ENCODE data around the gene TBX5. TPM values are rescaled to one million over a fixed set of nuclear protein-coding genes. Genes with fewer than 3 reads are reported as not detected.

The TBX5 gene
- total RNA-seq, 2 experiments from 2014 or later = not detected

DNA sequence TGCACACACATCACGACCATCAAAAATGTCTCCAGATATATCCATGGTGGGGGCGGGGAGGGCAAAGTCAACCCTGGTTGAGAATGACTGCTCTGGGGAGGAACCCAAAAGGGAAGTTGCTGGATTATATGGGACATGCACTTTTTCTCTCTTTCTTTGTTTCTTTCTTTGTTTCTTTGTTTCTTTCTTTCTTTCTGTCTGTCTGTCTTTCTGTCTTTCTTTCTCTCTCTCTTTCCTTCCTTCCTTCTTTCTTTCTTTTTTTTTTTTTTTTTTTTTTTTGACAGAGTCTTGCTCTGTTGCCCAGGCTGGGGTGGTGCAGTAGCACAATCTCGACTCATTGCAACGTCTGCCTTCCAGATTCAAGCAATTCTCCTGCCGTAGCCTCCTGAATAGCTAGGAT lies 71.5 kb downstream of the TBX5 start:
- ChIA-PET CTCF (no interaction called here), POLR2A (no interaction called here)

DNA sequence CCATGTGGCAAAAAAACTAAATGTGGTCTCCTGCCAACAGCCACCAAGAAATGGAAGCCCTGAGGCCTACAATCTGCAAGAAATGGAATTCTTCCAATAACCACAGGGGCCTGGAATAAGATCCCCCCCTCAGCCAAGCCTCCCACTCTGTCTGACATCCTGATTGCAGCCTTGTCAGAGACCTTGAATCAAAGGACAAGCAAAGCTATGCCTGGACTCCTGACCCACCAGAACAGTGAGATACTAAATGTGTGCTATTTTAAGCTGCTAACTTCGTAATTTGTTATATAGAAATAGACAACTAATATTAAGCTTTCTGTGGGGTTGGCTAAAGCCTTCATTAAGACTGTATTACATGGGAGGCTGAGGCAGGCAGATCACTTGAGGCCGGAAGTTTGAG lies 77.7 kb downstream of the TBX5 start:
- CTCF ChIA-PET = no interaction called here
- H3K4me1 Mint-ChIP-seq = no peaks in the 10 kb centered on the region
- no peak overlapping the region for H3K27ac Mint-ChIP-seq
- no peak overlapping the region for H3K4me3 Mint-ChIP-seq
- peaks cover 2% of the 10 kb centered on the region for H3K27me3 Mint-ChIP-seq
- DNase-seq (no peak), ATAC-seq (no peak)
- POLR2A ChIA-PET = no interaction called here
- intact Hi-C loops (cut with DNase I, micrococcal nuclease) = no loop called here
- no peaks in the 10 kb centered on the region for H3K36me3 Mint-ChIP-seq (ENCODE audit: low read depth)
- peaks cover 3% of the 10 kb centered on the region for H3K9me3 Mint-ChIP-seq (ENCODE audit: low read depth)

More for the DNA sequence above, 71.5 kb downstream of the TBX5 start:
- peaks cover 3% of the 10 kb centered on the region for H3K9me3 Mint-ChIP-seq (ENCODE audit: low read depth)
- H3K4me3 Mint-ChIP-seq = no peak overlapping the region
- intact Hi-C loops (cut with DNase I, micrococcal nuclease) = no loop called here
- H3K27me3 Mint-ChIP-seq = peaks cover 13% of the 10 kb centered on the region
- ATAC-seq = no peak
- no peaks in the 10 kb centered on the region for H3K36me3 Mint-ChIP-seq (ENCODE audit: low read depth)
- no peak for DNase-seq
- no peaks in the 10 kb centered on the region for H3K4me1 Mint-ChIP-seq
- no peak overlapping the region for H3K27ac Mint-ChIP-seq

DNA sequence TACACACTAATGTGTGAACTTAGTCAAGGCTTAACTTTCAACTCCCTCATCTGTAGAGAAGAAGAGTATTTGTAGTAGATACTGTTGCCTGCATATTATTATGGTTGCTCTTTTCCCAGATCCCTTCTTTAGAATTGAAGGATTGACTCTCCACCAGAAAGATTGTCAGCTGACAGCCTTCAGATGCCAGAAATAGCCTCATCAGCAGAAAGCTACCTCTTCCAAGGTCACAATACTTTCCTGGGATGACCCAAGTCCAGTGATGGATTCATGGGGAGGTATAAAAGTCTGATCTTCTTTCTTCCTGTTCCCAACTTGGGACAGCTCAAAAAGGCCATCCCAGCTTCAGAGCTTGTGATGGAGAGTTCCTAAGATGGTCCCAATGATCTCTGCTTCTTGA lies 78.2 kb downstream of the TBX5 start:
- Mint-ChIP-seq H3K36me3 (ENCODE audit: low read depth) (no peaks in the 10 kb centered on the region), H3K27ac (no peak overlapping the region), H3K4me1 (no peaks in the 10 kb centered on the region), H3K27me3 (peaks cover 2% of the 10 kb centered on the region), H3K4me3 (no peak overlapping the region), H3K9me3 (ENCODE audit: low read depth) (peaks cover 3% of the 10 kb centered on the region)
- ChIA-PET POLR2A (no interaction called here), CTCF (no interaction called here)
- no peak for DNase-seq
- intact Hi-C loops (cut with DNase I, micrococcal nuclease) = no loop called here
- no peak for ATAC-seq

DNA sequence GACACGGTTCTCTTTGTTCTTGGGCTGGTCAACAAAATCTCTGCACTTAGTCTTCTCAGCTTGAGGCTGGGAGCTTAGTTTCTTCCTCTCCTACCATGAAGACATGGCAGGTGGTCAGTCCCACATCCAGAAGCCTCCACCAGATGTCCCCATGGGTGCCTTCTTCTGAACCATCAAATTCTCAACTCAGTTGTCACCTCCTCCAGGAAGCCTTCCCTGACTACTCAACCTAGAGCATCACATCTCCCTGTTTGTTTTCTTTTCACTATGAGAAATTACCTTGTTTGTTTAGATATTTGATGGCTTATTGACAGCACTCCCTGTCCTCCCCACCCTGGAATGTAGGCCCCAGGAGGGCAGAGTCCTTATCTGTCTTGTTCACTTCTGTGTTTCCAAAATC lies 84.4 kb downstream of the TBX5 start:
- DNase-seq (no peak), ATAC-seq (no peak)
- CTCF ChIA-PET = no interaction called here
- Mint-ChIP-seq H3K27ac (no peak overlapping the region), H3K36me3 (ENCODE audit: low read depth) (no peaks in the 10 kb centered on the region), H3K4me1 (no peaks in the 10 kb centered on the region), H3K9me3 (ENCODE audit: low read depth) (no peaks in the 10 kb centered on the region), H3K4me3 (no peak overlapping the region), H3K27me3 (peaks cover 2% of the 10 kb centered on the region)
- intact Hi-C loops (cut with DNase I, micrococcal nuclease) = no loop called here
- POLR2A ChIA-PET = no interaction called here

DNA sequence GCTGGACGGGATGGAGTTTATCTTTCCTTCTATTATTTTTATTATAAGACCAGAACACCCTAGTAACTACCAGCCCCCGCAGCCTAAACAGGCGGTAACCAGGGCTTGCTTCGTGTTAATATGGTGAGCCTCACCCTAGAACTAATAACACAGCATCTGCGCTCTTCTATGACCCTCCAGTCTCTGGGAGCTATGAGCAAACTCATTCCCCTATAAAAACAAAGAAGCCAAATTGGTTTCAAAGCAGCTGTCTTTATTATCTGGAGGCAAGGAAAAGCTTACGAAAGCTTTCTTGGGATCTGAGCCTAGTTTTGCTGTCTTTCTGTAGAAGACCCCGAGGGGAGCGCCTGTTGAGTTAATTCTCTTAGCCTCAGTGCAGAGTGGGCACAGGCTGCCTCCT lies 85.0 kb downstream of the TBX5 start:
- no peak for DNase-seq
- H3K36me3 Mint-ChIP-seq (ENCODE audit: low read depth) = no peaks in the 10 kb centered on the region
- CTCF ChIA-PET = no interaction called here
- intact Hi-C loops (cut with DNase I, micrococcal nuclease) = no loop called here
- no peak for ATAC-seq
- H3K9me3 Mint-ChIP-seq (ENCODE audit: low read depth) = no peaks in the 10 kb centered on the region
- no peak overlapping the region for H3K27ac Mint-ChIP-seq
- POLR2A ChIA-PET = no interaction called here
- H3K4me1 Mint-ChIP-seq = no peaks in the 10 kb centered on the region
- no peak overlapping the region for H3K4me3 Mint-ChIP-seq
- peaks cover 2% of the 10 kb centered on the region for H3K27me3 Mint-ChIP-seq

DNA sequence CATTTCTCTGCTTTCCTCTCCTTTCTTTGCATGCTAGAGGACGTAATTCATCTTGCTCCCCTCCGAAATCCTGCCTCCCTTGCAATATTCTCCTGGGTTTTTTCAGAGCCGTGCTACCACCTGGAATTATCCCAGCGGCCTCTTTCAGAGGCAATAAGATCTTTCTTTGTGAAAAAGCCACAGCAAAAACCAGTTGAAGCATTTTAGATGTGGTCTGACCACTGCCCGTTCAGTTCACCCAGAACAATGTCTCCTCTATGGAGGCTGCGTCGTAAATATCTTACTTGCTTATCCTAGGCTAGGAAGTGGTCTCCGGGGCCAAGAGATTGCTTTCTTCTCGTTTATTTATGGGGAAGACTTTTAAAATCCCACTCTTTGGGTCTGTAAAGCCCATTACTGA lies 85.8 kb downstream of the TBX5 start:
- CTCF ChIA-PET = no interaction called here
- Mint-ChIP-seq H3K9me3 (ENCODE audit: low read depth) (no peaks in the 10 kb centered on the region), H3K27ac (no peak overlapping the region), H3K36me3 (ENCODE audit: low read depth) (no peaks in the 10 kb centered on the region), H3K4me3 (no peak overlapping the region), H3K27me3 (peaks cover 2% of the 10 kb centered on the region), H3K4me1 (no peaks in the 10 kb centered on the region)
- POLR2A ChIA-PET = no interaction called here
- no peak for DNase-seq
- ATAC-seq = no peak
- intact Hi-C loops (cut with DNase I, micrococcal nuclease) = no loop called here

DNA sequence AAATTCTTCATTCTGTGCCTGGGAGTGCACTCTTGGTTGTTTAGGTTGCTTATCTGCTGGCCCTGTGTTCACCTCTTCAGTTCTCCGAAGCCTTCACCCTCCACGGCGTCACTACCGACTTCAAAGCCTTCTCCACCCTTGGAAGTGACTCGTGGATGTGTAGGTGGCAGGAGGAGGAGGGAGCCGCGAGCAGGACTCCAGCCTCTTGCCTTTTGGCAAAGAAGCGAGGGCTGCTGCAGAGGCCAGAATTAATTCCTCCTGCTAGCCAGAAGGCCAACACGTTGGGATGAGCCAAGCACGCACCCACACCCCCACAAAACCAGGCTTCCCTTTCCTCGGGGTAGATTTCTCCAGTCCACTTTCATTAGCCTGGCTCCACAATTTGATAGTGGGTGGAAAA lies 86.5 kb downstream of the TBX5 start:
- ChIA-PET POLR2A (no interaction called here), CTCF (no interaction called here)
- Mint-ChIP-seq H3K9me3 (ENCODE audit: low read depth) (no peaks in the 10 kb centered on the region), H3K36me3 (ENCODE audit: low read depth) (no peaks in the 10 kb centered on the region), H3K4me3 (no peak overlapping the region), H3K4me1 (no peaks in the 10 kb centered on the region), H3K27me3 (peaks cover 2% of the 10 kb centered on the region), H3K27ac (no peak overlapping the region)
- no peak for DNase-seq
- ATAC-seq = no peak
- intact Hi-C loops (cut with DNase I, micrococcal nuclease) = no loop called here

DNA sequence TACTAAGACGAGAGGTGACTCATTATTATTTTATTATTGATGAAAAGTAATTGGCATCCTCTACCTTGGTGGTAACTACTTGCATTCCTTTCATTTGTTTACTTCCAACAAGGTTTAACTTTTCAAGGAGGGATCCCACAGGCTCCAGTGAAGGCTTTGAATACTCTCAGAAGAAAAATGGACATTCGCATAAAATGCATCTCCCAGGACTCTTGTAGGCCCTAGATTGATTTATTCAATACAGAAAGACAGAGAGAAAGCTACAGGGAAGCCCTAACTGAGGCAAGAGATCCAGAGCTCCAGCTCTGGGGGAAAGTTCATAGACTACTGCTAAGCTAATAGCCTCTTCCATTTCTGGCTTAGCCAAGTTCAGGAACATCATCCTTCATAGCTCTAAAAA lies 87.0 kb downstream of the TBX5 start:
- ATAC-seq (no peak), DNase-seq (no peak)
- Mint-ChIP-seq H3K27ac (no peak overlapping the region), H3K27me3 (peaks cover 2% of the 10 kb centered on the region), H3K36me3 (ENCODE audit: low read depth) (no peaks in the 10 kb centered on the region), H3K9me3 (ENCODE audit: low read depth) (no peaks in the 10 kb centered on the region), H3K4me3 (no peak overlapping the region), H3K4me1 (no peaks in the 10 kb centered on the region)
- intact Hi-C loops (cut with DNase I, micrococcal nuclease) = no loop called here
- POLR2A ChIA-PET = no interaction called here
- CTCF ChIA-PET = no interaction called here

DNA sequence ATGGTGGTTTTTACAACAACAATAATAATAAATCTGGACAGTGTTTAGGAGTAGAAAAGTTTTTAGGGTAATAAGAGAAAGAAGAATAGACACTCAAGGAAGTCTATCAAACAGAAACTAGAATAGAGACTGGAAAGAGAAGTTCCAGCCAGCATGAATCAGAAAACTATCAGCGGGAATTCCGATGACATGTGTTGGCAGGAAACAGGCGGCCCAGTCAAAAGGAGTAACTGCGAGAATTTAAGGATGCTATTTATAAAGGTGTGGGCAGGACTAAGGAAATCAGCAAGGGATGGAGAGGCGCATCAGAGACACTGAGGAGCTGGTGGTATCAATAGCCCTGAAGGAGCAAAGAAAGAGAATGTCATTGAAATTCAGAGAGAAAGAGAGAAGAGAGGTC lies 89.9 kb downstream of the TBX5 start:
- H3K27ac Mint-ChIP-seq = no peak overlapping the region
- H3K4me3 Mint-ChIP-seq = no peak overlapping the region
- H3K4me1 Mint-ChIP-seq = no peaks in the 10 kb centered on the region
- no peak for ATAC-seq
- no peaks in the 10 kb centered on the region for H3K36me3 Mint-ChIP-seq (ENCODE audit: low read depth)
- H3K27me3 Mint-ChIP-seq = peaks cover 2% of the 10 kb centered on the region
- DNase-seq = no peak
- no peaks in the 10 kb centered on the region for H3K9me3 Mint-ChIP-seq (ENCODE audit: low read depth)
- ChIA-PET CTCF (no interaction called here), POLR2A (no interaction called here)
- intact Hi-C loops (cut with DNase I, micrococcal nuclease) = no loop called here

DNA sequence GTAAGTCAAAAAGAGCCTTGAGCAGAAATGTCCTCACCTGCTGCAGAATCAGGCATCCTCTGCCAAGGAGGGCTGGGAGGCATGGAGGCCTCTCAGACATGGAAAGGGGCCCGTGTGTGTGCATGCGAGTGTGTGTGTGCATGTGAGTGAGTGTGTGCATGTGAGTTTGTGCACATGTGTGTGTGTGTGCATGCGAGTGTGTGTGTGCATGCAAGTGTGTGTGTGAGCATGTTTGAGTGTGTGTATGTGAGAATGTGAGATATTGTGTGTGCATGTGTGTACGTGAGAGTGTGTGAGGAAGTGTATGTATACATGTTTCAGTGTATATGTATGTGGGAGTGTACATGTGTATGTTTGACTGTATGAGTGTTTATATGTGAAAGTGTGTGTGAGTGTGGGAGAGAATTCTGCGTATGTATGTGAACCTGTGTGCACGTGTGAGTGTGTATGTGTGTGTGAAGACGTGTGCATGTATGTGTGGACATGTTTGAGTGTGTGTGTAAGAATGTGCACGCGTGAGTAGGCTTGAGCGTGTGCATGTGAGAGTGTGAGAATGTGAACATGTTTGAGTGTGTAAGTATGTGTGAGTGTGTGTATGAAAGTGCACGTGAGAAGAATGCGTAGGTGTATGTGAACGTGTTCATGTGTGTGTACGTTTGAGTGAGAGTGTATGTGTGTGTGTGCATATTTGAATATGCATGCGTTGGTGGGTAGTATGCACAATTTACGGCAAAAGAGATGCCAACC lies 90.8 kb downstream of the TBX5 start:
- no peaks in the 10 kb centered on the region for H3K36me3 Mint-ChIP-seq (ENCODE audit: low read depth)
- ATAC-seq (no peak), DNase-seq (no peak)
- H3K4me1 Mint-ChIP-seq = no peaks in the 10 kb centered on the region
- H3K27me3 Mint-ChIP-seq = peaks cover 2% of the 10 kb centered on the region
- no peaks in the 10 kb centered on the region for H3K9me3 Mint-ChIP-seq (ENCODE audit: low read depth)
- no peak overlapping the region for H3K4me3 Mint-ChIP-seq
- no peak overlapping the region for H3K27ac Mint-ChIP-seq
- ChIA-PET CTCF (no interaction called here), POLR2A (no interaction called here)
- intact Hi-C loops (cut with DNase I, micrococcal nuclease) = no loop called here

DNA sequence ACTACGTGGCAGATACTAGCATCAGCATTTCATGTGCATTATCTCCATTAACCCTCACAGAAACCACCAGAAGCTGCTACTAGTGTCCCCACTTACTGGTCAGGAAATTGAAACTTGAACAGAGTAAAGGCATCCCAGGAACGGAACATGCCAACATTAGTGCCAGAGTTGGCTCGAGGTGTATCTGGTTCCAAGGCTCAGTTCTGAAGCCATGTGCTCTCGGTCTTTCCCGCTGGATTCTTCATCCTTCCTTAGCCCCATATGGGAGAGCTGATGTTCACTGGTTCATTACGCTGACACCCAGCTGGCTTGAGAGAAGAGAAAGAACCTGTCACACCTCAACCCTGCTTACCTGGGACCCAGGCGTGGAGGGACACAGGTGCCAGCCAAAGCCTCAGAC lies 91.5 kb downstream of the TBX5 start:
- no peak for ATAC-seq
- Mint-ChIP-seq H3K27ac (no peak overlapping the region), H3K27me3 (no peaks in the 10 kb centered on the region), H3K9me3 (ENCODE audit: low read depth) (no peaks in the 10 kb centered on the region), H3K4me1 (no peaks in the 10 kb centered on the region), H3K4me3 (no peak overlapping the region), H3K36me3 (ENCODE audit: low read depth) (no peaks in the 10 kb centered on the region)
- ChIA-PET POLR2A (no interaction called here), CTCF (no interaction called here)
- intact Hi-C loops (cut with DNase I, micrococcal nuclease) = no loop called here
- DNase-seq = no peak

DNA sequence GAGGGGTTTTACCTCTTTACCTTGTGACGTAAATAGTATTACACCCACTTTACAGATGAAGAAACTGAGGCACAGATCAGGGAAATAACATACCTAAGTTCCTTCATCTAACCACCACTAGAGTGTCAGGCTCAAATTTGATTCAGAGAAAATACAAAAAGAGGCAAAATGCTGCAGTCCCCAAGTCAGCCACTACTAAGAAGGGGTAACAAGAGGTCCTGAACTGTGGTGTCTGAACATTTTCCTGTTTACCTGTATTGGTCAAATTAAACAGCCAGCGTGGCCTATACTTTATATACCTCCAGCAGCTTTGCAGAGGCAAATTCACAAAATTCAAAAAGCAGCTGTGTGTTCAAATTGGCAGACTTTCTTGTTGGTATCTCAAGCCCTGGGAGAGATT lies 92.0 kb downstream of the TBX5 start:
- no peak overlapping the region for H3K27ac Mint-ChIP-seq
- intact Hi-C loops (cut with DNase I, micrococcal nuclease) = no loop called here
- ATAC-seq (no peak), DNase-seq (no peak)
- H3K4me3 Mint-ChIP-seq = no peak overlapping the region
- H3K36me3 Mint-ChIP-seq (ENCODE audit: low read depth) = no peaks in the 10 kb centered on the region
- H3K4me1 Mint-ChIP-seq = no peaks in the 10 kb centered on the region
- H3K27me3 Mint-ChIP-seq = no peaks in the 10 kb centered on the region
- ChIA-PET CTCF (no interaction called here), POLR2A (interaction anchor here (0.6 kb wide), 1 partner anchor 100 kb away, joined by 3 read pairs; no protein-coding TSS in a partner anchor)
- H3K9me3 Mint-ChIP-seq (ENCODE audit: low read depth) = no peaks in the 10 kb centered on the region

DNA sequence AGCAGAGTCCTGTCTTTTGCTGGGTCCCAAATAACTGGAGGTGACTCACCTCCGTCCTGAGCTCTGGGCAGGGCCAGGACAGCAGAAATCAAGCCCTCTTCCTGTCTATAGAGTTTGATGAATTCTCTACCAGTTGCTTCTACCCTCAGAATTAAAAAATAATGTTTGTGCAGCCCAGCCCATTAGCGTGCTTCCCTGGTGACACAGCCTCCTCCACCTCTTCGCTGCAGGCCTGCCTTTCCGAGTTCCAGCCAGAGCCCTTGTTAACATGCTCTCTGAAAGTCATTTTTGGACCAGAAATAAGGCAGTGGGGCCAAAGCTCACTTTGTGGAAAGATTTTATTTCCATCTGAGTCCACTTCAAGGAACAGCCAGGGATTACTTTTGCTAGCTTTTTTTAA lies 94.0 kb downstream of the TBX5 start:
- H3K4me1 Mint-ChIP-seq = no peaks in the 10 kb centered on the region
- DNase-seq = no peak
- intact Hi-C loops (cut with DNase I, micrococcal nuclease) = no loop called here
- no peak overlapping the region for H3K27ac Mint-ChIP-seq
- H3K27me3 Mint-ChIP-seq = peaks cover 2% of the 10 kb centered on the region
- H3K36me3 Mint-ChIP-seq (ENCODE audit: low read depth) = no peaks in the 10 kb centered on the region
- H3K9me3 Mint-ChIP-seq (ENCODE audit: low read depth) = no peaks in the 10 kb centered on the region
- ATAC-seq = no peak
- no peak overlapping the region for H3K4me3 Mint-ChIP-seq
- ChIA-PET POLR2A (no interaction called here), CTCF (no interaction called here)

All from activated CD4-positive, alpha-beta T cell treated with anti-CD3 and anti-CD28 coated beads for 36 hours (primary cell).